Lung (tissue), 12 donors: ENCODE results near the gene INO80C. TPM values are rescaled to one million over a fixed set of nuclear protein-coding genes. Genes with fewer than 3 reads are reported as not detected.

Experiments
- ATAC-seq: fragments of 200-7000 bp; cut with Tn5 transposase; one replicate; pipeline ENCODE4 v1.9.1; 2020; ENCODE audit warnings: moderate number of reproducible peaks; ENCODE audit not compliant: insufficient read depth, low FRiP score
- DNase-seq, 3 donors: peaks; one replicate each; pipeline ENCODE4 v3.0.0-alpha.2; 2013 to 2017
- H3K27ac ChIP-seq, 2 donors: one replicate each; pipeline ENCODE4 v1.5.1; 2013; ENCODE audit warnings: mild to moderate bottlenecking in 2 of 2, moderate library complexity in 2 of 2, control low read depth in 1 of 2, inconsistent platforms in 1 of 2, low read depth in 1 of 2, low read length in 1 of 2
- H3K27me3 ChIP-seq, 3 donors: one replicate each; pipeline ENCODE4 v1.5.1; 2013; ENCODE audit warnings: low read length in 2 of 3; ENCODE audit not compliant: control insufficient read depth in 3 of 3, insufficient read depth in 3 of 3
- H3K36me3 ChIP-seq, 4 donors: one replicate each; pipeline ENCODE4 v1.5.1; 2013; ENCODE audit warnings: low read length in 4 of 4, mild to moderate bottlenecking in 1 of 4, moderate library complexity in 1 of 4; ENCODE audit not compliant: control insufficient read depth in 4 of 4, insufficient read depth in 4 of 4
- H3K4me1 ChIP-seq, 5 donors: one replicate each; pipeline ENCODE4 v1.5.1; 2013; ENCODE audit warnings: low read length in 5 of 5, mild to moderate bottlenecking in 2 of 5, moderate library complexity in 1 of 5; ENCODE audit not compliant: control insufficient read depth in 5 of 5, insufficient read depth in 5 of 5
- H3K4me3 ChIP-seq: one replicate; pipeline ENCODE4 v1.5.1; 2013; ENCODE audit warnings: mild to moderate bottlenecking, control low read depth, moderate library complexity
- H3K9ac ChIP-seq, 2 donors: one replicate each; pipeline ENCODE4 v1.5.1; 2013; ENCODE audit warnings: low read length in 2 of 2, control low read depth in 1 of 2; ENCODE audit not compliant: insufficient read depth in 1 of 2
- H3K9me3 ChIP-seq, 4 donors: one replicate each; pipeline ENCODE4 v1.5.1; 2013; ENCODE audit warnings: low read length in 3 of 4, mild to moderate bottlenecking in 1 of 4, moderate library complexity in 1 of 4; ENCODE audit not compliant: control insufficient read depth in 4 of 4, insufficient read depth in 3 of 4
- CTCF ChIP-seq: IDR thresholded peaks from 2 replicates; pipeline ENCODE4 v1.5.1; 2012; ENCODE audit warnings: mild to moderate bottlenecking; ENCODE audit errors: control extremely low read depth, extremely low read depth
- WGBS, 2 donors: extraction: QIAGEN DNeasy Blood & Tissue Kit; methylation state at CpG; one replicate each; pipeline ENCODE4 v1.1.7; 2013; 5-methylcytosine and 5-hydroxymethylcytosine counted together
- polyA plus RNA-seq, 2 donors: library from polyadenylated mRNA; stranded (reverse); fragments of 200-250 nt; gene quantifications; one replicate each; pipeline ENCODE4 v1.2.1, GENCODE V29; 2013
- total RNA-seq, 2 donors: library from RNA; depleted of rRNA in 1 of 2; stranded (reverse); fragments of >200 nt in 1 of 2; gene quantifications; one replicate each; pipeline ENCODE4 v1.2.1, GENCODE V29; 2014 to 2021
- donor health status: control.
- donor health status: control.
- donor health status: Bipolar disorder and iron deficiency.
- donor health status: healthy.
- donor health status: DM: yes; HTN: yes; CAD: no.

Gene INO80C
- total and polyA plus RNA-seq, 4 donors: 26.7 to 35.6 (median 31.5) TPM

- Histone ChIP-seq H3K9ac (no peak overlapping the region), H3K27me3 (no peaks in the 10 kb centered on the region), H3K27ac (no peak overlapping the region), H3K4me3 (no peak overlapping the region), H3K9me3 (no peaks in the 10 kb centered on the region), H3K4me1 (peaks cover 0 to 2% (median 0%) of the 10 kb centered on the region in 5 donors), H3K36me3 (no peaks in the 10 kb centered on the region)
- no peak for ATAC-seq
- peak in 1 of 3 donors; percentile 29 for DNase-seq
- 65 to 78% methylated on average over 5 of the region's 5 CpGs for whole genome bisulfite sequencing, 2 donors
- no peak for TF ChIP-seq CTCF
These were observed 55.1 kb downstream of the INO80C start for GRCh38 chr18:35442701-35443100.

GRCh38 chr18:35441857-35442595, 55.7 kb downstream of the INO80C start:
- Histone ChIP-seq H3K9me3 (no peaks in the 10 kb centered on the region), H3K9ac (no peak overlapping the region), H3K27ac (no peak overlapping the region), H3K4me3 (no peak overlapping the region), H3K27me3 (no peaks in the 10 kb centered on the region), H3K4me1 (peaks cover 0 to 2% (median 0%) of the 10 kb centered on the region in 5 donors), H3K36me3 (no peaks in the 10 kb centered on the region)
- peak in 2 of 3 donors; percentile 31 to 36 for DNase-seq
- WGBS, 2 donors: 84 to 89% methylated on average over 9 of the region's 9 CpGs
- TF ChIP-seq CTCF: no peak
- ATAC-seq: no peak

- WGBS, 2 donors: 95 to 97% methylated on average over 1 of the region's 1 CpG
- no peaks in the 10 kb centered on the region for H3K9me3 ChIP-seq
- no peak for TF ChIP-seq CTCF
- H3K4me3 ChIP-seq: no peak overlapping the region
- H3K36me3 ChIP-seq: no peaks in the 10 kb centered on the region
- DNase-seq (no peak), ATAC-seq (no peak)
- peaks cover 0 to 2% (median 0%) of the 10 kb centered on the region in 5 donors for H3K4me1 ChIP-seq
- no peaks in the 10 kb centered on the region for H3K27me3 ChIP-seq
- no peak overlapping the region for H3K27ac ChIP-seq
- H3K9ac ChIP-seq: no peak overlapping the region
These were observed 59.1 kb downstream of the INO80C start for GRCh38 chr18:35438480-35439234.
